ENCODE results near the gene CASQ1. TPM values are rescaled to one million over a fixed set of nuclear protein-coding genes. Genes with fewer than 3 reads are reported as not detected.

The CASQ1 gene
- polyA plus RNA-seq, 3 donors: 0.13 to 0.35 TPM; not detected in 1

DNA sequence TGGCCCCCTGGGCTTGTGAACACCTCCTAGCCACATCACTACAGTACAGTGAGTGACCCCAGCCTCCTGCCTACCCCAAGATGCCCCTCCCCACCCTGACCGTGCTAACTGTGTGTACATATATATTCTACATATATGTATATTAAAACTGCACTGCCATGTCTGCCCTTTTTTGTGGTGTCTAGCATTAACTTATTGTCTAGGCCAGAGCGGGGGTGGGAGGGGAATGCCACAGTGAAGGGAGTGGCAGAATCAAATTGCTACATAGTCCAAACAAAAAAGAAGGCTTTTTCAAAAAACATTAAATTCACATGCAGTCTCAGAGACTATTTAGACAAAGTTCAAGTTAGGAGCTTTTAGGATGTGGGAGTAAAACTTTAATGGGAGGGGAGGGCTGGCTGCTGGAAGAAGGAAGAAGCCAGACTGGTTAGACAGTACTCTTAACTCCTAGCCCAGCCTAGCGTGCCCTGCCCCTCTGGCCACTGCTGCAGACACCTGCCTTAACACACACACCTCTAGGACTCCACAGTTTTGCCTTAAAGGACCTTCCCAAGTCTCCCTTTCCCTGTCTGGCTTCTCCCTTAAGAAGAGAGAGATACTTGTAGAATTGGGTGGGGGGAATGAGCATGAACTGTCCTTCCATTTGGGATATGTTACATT, 24.2 kb downstream of the CASQ1 start:
- WGBS, 3 donors: 65 to 78% (median 71%) methylated on average over 3 of the region's 3 CpGs
- H3K27ac ChIP-seq (ENCODE audit: low read depth, low read length): no peak overlapping the region

DNA sequence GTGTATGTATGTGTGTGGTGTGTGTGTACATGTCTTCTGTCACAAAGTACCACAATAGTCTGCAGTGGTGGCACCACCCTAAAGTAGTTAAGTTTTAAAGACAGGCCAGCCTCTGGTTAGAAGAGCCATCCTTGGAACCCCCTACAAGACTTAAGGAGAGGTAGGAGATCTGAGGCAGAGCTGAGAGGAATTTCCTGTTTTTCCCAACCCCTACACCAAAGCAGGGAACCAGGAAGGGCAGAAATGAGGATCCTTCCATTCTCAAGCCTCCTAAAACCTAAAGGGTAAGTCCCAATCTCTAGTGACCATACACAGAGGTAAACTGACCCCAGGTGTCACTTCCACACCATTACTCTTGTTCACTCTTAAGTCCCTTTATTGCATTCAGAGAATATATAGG, 25.9 kb downstream of the CASQ1 start:
- no peak overlapping the region for H3K27ac ChIP-seq (ENCODE audit: low read depth, low read length)

DNA sequence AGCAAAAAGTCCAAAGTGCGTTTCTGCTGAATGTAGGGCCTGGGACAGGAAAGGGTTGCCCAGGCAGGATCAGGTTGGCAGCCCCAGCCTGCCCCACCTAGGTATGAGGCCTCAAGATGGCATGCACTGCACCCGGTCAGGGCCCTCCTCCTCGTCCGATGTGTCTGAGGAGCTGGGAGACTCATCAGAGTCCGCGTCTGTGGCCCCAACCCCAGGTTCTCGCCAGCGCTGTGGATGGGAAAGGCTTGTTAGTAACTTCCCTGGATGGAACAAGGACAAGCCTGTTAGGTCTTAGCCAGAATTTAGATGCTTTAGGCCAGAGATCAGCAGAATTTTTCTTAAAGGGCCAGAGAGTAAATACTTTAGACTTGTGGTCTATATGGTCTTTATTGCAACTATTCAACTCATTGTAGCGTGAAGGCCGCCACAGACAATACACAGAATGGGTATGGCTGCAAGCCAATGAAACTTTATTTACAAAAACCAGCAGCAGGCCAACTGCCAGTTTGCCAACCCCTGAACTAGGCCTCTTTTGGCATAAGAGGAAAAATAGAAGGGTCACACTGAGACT, 27.2 kb downstream of the CASQ1 start:
- H3K27ac ChIP-seq (ENCODE audit: low read depth, low read length): no peak overlapping the region
- WGBS, 3 donors: 59 to 69% (median 65%) methylated on average over 10 of the region's 10 CpGs

DNA sequence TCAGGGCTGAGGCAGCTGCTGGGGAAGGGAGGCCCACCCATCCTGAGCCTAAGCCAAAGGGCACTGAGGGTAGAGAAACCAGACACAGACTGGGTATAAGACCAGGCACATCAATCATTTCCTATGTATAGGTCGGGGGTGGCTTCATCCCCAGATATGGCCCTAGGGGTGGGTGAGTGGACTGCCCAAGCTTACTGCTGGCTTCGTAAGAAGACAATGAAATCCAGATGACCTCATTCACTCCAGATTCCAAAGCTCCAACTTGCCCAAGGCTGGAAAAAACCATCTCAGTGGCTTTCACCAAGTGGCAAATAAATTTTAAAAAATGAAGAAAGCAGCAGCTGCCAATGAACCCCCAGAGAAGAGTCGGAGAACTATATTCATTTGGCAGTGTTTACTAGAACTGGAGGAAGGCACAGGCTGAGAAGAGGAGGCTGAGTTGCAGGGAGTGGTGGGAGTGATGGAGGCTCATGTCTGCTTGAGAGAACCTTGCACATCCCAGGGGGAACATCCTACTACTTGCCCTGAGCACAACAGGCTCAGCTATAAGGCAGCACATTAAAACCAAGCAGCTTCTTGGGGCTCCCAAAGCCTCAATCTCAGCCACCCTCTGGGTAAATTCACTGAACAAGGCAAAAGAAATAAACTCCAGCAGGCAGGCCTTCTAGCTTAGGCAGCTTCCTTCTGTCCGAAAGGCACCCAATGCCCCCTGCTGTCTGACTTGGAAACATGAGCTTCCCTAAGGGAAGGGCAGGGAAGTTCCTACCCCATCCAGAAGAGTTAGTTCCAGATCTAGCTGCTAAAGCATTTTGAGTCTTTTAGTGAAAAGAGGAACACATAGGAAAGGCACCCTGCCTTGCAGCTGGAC, 28.9 kb downstream of the CASQ1 start:
- WGBS, 3 donors: 48 to 61% (median 55%) methylated on average over 4 of the region's 4 CpGs
- H3K27ac ChIP-seq (ENCODE audit: low read depth, low read length): no peak overlapping the region

DNA sequence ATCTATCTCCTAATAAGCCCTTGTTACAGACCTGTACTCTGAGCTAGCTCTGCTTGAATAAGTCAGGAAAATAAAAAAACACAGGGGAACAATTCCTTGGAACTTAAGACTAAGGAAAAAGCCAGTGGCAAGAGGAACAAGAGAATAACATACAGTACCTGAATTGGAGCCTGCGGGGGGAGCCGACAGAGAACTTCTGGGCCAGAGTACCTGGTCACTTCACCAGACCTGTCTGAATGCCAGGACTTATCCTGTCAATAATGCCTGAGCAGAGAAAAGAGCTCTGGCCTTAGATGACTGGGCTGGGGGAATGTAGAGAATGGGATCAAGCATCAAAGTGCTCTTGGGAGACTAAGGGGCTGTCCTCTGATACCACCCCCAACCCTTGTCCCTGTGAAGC, 29.9 kb downstream of the CASQ1 start:
- 77 to 92% (median 87%) methylated on average over 2 of the region's 2 CpGs for WGBS, 3 donors
- no peak overlapping the region for H3K27ac ChIP-seq (ENCODE audit: low read depth, low read length)

DNA sequence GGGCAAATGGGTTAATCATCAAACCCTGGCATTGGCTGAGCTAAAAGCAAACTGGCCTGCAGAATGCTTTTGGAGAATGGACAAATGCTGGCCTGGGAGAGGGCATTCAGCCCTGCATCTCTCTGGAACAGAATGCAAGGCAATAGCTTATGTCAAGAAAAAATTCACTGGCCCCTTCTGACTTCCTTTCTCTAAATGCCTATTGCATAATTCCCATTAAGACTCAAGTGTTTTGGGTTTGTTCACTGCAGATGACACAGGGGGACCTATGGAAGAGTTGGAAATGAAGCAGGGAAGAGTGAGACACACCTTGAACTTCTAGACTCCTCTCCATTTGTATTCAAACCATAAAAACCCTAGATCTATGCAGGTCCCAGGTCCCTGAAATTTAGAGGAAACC, 30.7 kb downstream of the CASQ1 start:
- H3K27ac ChIP-seq (ENCODE audit: low read depth, low read length): no peak overlapping the region

DNA sequence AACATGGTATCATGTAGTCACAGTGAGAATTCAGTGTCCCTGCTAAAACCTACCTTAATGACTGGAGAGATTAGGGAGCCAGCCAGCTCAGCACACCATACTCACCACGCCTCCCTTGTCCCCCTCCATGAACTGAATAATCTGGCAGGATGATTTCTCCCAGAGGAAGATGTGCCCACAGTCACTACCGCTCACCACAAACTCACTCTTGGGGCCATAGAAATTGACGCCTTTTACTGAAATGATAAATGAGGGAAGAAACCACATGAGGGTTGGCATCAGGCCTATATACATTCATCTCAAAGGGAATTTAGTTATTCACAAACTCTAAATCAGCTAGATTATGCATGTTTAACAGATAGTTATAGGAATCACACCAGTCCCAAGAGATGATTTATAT, 32.2 kb downstream of the CASQ1 start:
- WGBS, 3 donors: 82 to 88% (median 85%) methylated on average over 3 of the region's 3 CpGs

DNA sequence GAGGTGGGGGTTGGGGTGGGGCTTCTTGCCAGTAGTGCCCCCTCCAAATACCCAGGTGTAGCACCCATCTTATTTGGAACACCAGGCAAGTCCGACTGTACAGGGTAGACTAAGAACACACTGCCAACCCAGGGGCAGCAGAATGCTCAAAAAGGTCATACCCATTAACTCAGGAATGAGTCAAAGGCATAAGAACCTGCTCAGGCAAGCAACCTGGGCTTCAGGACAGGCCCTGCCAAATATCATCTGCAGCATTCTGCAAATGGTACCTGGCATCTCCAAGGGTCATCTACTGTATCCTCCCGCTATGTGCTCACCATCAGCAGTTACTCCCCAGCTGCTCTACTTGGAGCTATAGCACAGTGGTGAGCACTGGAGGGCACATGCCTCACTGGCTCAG, 34.2 kb downstream of the CASQ1 start:
- WGBS, 3 donors: 84 to 97% (median 94%) methylated on average over 2 of the region's 2 CpGs
- H3K27ac ChIP-seq (ENCODE audit: low read depth, low read length): no peak overlapping the region

More for the DNA sequence above, 32.2 kb downstream of the CASQ1 start:
- no peak overlapping the region for H3K27ac ChIP-seq (ENCODE audit: low read depth, low read length)

DNA sequence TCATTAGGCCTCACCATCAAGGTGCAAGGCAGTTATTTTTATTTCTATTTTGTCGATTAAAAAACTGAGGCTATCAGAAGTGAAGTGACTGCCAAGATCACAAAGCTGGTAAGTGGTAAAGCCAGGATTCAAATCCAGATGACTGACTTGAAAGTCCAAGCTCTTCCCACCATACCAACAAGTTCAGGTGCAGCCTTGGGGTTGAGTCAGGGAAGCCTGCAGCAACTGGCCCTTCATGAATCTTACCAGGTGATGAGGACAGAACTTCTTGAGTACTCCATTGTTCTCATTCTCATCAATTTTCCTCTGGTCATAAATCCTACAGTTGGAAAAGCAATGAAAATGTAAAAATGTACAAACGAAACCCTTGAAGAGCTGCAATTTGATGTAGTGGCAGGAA, 35.0 kb downstream of the CASQ1 start:
- 55 to 97% (median 91%) methylated on average over 2 of the region's 2 CpGs for WGBS, 3 donors
- H3K27ac ChIP-seq (ENCODE audit: low read depth, low read length): no peak overlapping the region

DNA sequence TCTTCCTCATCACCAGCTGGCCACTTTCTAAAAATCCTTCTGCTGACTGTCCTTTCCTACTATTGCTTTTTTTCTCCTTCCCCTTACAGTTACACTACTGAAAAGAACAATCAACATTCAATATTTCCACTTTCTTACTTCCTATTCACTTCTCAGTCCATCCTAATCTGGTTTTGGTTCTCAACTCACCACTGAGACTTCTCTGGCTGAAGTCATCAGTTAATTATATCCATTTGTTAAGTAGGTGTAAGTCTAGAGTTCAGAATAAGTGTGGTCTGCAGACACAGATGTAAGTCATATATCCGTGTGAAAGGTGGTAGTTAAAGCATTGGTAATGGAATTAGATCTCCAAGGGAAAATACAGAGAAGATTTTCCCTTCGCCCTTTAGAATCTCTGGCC, 36.2 kb downstream of the CASQ1 start:
- WGBS, 3 donors: 80 to 93% (median 87%) methylated on average over 2 of the region's 2 CpGs
- no peak overlapping the region for H3K27ac ChIP-seq (ENCODE audit: low read depth, low read length)

DNA sequence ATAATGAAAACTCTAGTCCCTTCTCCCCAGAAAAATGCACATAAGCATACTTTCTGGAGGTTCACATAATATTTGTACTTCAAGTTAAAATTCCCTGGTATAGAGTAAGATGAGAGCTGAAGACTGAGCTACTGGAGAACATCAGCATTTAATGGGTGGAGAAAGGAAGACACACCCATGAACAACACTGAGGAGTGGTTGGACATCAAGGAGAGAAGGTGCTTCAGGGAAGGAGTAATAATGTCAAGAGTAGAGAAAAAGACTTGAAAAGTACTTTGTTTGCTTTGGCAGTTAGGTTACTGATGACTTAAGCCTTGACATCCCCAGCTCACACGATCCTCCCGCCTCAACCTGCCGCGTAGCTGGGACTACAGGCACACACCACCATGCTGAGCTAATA, 36.7 kb downstream of the CASQ1 start:
- WGBS, 3 donors: 89 to 96% (median 94%) methylated on average over 4 of the region's 4 CpGs
- H3K27ac ChIP-seq (ENCODE audit: low read depth, low read length): no peak overlapping the region

DNA sequence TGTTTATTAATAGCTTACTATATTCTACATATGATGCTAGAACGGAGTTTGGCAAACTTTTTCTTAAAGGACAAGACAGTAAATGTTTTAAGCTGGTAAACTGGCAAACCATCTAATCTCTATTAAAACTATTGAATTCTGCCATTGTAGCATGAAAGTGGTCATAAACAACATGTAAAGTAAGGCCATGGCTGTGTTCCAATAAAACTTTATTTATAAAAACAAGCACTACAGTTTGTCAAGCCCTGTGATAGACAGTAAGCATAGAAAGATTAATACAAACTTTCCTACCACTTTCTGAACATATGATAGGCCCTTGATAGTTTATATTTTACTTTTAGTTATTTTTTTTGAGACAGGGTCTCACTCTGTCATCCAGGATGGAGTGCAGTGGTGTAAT, 37.2 kb downstream of the CASQ1 start:
- no peak overlapping the region for H3K27ac ChIP-seq (ENCODE audit: low read depth, low read length)
- 94 to 100% (median 97%) methylated on average over 1 of the region's 1 CpG for WGBS, 3 donors

DNA sequence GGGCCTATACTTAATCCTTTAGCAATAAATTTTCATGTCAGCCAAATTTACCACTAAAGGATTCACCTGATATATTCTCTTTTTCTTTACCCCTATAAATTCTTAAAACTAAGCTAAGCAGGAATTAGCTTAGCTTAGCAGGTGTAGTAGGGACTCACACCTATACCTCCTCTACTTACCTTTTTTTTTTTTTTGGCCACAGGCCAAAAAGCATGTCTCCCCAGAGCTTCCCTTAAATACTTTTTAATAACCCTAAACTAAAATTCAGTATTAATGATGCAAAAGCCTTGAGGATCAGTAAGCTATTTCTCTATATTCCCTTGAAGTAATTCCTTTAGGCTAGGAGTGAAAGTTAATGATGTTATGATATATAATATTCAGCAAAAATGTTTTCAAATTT, 38.1 kb downstream of the CASQ1 start:
- no peak overlapping the region for H3K27ac ChIP-seq (ENCODE audit: low read depth, low read length)

DNA sequence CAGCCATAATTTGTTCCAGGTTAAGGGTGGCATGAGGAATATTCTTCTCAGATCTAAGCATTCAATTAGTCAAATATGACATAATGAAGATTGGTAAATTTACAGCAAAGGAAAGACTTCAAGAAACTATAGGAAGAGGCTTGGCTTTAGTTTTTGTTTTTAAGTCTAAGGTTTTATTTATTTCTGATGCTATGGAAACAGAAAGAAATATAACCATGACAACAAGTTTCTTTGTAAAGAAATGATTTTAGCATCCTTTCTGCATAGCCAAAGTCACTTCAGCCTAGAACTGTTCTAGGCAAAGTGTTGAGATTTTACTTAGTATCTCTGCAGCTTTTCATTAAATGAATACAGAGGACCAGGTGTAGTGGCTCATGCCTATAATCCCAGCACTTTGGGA, 42.5 kb downstream of the CASQ1 start:
- H3K27ac ChIP-seq (ENCODE audit: low read depth, low read length): no peak overlapping the region

DNA sequence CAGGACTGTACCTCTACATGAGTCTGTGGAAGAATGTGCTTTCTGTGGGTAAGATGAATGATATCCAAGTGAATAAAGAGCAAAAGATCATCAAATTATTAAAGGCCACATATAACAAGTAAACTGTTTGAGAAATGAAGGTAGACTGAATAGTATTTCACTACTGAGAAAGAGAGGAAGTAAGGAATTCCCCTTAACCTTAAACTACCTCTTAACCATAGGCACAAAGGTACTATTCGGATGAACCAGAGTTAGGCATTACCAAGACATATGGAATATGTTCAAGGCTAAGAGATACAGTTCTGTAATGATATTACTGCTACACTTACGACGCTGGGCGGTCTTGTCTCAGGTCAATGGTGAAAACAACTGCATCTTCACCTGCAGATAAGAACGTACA, 46.4 kb downstream of the CASQ1 start:
- no peak overlapping the region for H3K27ac ChIP-seq (ENCODE audit: low read depth, low read length)
- 87 to 91% (median 90%) methylated on average over 5 of the region's 5 CpGs for WGBS, 3 donors

DNA sequence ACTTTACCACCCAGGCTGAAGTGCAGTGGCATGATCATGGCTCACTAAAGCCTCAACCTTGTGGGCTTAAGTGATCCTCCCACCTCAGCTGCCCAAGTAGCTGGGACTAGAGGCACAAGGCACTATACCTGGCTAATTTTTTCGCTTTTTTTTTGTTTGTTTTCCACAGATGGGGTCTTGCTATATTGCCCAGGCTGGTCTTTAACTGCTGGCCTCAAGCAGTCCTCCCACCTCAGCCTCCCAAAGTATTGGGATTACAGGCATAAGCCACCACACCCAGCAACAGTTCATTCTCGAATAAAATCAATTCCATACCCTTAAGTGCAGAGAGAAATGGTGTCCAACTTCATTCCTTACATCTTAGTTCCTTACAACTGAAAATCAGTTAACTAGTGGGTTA, 47.2 kb downstream of the CASQ1 start:
- 91 to 98% (median 96%) methylated on average over 2 of the region's 2 CpGs for WGBS, 3 donors

DNA sequence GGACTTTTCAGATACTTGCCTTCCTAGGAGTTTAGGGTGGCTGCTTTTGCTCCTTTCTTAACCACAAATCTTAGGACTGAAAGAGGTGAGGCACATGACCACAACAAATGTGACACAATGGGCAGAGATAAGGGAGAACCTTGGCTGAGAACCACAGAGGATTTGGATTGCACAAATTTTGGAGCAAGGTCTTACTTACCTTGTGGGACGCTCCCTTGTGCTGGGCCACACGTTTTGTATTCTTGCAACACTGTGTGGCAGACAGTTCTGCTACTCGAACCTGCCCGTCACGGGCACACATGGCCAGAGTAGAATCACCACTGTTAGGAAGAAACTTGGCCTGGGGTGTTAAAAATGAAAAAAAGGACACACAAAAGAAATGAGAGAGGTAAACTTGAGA, 48.0 kb downstream of the CASQ1 start:
- H3K27ac ChIP-seq (ENCODE audit: low read depth, low read length): no peak overlapping the region
- WGBS, 3 donors: 64 to 78% (median 69%) methylated on average over 5 of the region's 5 CpGs

More for the DNA sequence above, 47.2 kb downstream of the CASQ1 start:
- no peak overlapping the region for H3K27ac ChIP-seq (ENCODE audit: low read depth, low read length)

DNA sequence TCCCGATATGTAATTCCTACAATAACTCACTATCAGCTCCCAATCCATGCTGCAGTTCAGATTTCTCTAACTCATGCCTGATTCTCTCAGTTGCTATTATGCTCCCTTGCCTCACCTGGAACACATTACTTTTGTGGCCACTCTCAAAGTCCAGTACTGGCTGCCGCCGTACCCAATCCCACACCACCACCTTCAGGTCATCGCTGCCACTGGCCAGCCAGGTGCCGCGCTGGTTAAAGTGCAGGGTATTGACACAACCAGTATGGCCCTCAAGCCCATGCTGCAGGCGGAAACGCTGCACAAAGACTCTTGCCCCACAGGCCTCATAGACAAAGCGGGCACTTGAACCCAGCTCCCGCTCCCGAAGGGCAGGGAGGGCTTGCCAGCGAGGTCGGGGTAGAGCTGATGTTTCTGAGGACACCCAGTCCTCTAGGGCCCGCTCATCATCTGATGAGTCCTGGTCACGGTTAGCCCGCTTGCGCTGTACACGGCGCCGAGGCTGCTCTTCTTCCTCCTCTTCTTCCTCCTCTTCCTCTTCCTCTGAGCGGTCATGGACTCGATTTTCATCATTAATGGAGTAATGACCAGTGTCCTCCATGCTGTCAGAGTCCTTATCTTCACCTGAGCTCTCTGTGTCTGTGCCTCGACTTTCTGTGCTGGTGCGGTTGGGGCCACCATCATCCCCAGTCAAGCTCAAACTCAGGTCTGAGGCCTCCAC, 49.4 kb downstream of the CASQ1 start:
- no peak overlapping the region for H3K27ac ChIP-seq (ENCODE audit: low read depth, low read length)
- 92 to 95% (median 95%) methylated on average over 24 of the region's 24 CpGs for WGBS, 3 donors

DNA sequence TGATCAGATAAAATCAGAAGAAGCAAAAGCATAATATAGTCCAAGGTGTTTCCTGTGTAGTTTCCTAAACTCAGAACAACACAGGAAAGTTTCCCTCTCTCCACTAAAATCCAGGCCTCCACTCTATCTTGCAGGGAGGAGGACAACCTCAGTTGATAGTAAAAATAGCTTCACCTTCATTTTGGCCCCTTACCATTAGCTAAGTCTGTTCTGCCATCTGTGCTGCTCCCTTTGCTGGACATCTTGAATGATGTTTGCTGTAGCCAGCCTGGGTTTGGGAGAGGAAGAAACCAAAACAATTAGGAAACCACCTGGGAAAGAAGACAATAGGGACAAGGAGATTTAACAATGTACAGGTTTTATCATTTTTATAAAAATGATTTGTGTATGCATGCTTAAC, 53.4 kb downstream of the CASQ1 start:
- no peak overlapping the region for H3K27ac ChIP-seq (ENCODE audit: low read depth, low read length)

Measured in adipose tissue (tissue), 3 donors.